NCI-H748 (cell line): ENCODE measurements around the gene KCNK18.

ENCODE experiments used
- DNase-seq: peaks from one replicate; lab custom pipeline; 2025; ENCODE audit not compliant: unreplicated experiment; lab: John Stamatoyannopoulos, UW

The KCNK18 gene

DNA sequence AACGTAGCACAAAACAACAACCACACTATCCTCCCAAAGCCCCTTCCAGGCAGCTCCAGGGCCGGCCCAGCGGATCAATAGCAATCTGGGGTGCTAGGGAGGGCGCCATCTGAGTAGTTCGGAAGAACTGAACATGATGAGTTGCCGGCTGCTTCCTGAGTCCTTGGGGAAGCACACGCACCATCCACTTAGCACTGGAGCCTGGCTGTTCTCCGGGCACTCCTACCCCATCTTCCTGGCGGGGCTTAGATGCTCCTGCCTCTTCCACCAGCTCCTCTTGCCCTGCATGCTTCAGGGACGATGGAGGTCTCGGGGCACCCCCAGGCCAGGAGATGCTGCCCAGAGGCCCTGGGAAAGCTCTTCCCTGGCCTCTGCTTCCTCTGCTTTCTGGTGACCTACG is at the start of gene KCNK18:
KCNK18 (plus strand) TSS at position 301 of the 400 bp plus-strand sequence; CDS start at position 301, 0 bp downstream.
- DNase-seq: no peak

DNA sequence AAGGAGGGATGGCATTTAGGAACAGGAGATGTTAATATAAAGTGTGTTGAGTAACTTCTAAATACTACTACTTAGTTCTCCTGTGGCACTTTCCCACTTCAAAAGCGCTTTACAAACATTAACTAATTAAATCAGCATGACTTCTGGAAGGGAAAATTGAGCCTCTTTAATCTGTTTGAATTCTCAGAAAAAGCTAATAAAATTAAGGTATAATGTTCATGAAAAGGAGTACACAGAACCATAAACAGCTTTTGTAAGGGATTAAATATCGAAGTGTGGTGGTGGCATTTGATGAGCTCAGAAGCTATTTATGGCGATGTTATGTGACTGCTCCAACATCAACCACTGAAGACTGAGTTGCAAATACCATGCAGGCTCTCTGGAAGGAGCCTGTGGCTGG is 49.0 kb upstream of the KCNK18 start:
- peak; percentile 15 for DNase-seq

DNA sequence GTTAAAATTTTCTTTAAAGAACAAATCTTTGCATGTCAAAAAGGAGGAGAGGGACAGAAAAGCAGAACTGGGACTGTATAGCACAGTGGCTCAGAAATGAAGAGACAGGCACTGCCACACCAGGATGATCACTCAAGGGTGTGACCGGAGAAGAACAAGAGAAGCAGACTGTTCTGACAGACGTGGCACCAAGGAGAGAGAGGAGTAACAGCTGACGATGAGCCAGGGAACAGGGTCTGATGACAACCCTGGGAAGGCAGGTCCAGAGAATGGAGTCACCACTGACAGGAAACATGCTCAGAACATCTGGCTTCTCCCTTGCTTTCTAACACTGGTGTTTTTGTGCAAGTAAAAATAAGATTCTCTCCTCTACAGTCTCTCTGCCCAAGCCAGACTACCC is 44.6 kb upstream of the KCNK18 start:
- no peak for DNase-seq

DNA sequence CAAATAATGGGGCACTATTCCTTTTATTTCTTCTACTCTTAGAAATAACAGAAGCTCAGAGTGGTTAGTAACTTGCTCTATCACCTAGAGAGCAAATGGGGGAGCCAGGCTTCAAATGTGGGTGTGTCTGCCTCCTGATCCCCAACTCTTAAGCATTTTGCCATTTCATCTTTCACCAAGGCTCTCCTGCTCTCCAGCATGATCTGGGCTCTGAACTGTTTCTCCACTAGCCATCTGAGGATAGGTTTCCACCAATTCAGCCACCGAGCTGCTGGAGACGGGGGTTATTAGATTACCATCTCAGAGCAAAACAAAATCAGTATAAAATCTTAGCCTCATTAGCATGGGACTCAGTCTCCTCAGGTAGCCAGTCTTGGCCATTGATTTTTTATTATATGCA is 39.0 kb upstream of the KCNK18 start:
- DNase-seq: no peak

DNA sequence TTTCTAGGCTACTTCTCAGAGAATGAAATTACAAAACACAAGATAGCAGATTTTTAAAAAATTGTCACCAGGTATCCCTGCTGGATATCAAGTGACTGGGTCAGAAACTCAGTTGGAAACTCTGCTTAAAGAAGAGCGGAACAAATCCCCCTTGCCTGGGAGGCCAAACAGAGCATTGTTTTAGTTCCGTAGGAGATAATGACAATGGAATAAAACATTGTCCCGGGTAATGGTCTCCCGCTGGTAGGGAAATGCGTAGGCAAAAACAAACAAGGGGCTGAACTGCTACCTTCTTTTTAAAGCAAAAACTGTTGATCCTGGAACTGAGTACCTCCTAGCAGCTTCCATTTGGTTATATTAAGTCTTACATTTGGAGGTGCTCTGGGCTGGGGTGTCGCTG is 37.9 kb upstream of the KCNK18 start:
- DNase-seq: peak; percentile 47

DNA sequence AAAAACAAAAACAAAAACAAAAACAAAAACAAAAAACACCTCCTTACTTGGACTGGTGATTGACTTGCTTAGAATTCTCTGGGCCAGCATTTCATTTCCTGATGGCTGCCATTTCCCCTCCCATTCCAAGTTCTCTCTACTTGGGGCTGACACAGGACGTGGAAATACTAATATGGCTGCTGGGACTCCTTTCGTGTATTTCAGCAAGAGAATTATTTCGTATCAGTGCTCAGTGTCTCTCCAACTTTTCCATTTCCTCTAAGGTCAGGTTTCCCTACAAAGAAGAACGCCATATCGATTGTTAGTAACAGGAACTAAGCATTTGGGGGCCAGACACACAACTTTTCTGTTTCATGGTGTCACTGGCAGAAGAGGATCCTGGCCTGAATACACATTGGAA is 36.7 kb upstream of the KCNK18 start:
- DNase-seq: no peak

DNA sequence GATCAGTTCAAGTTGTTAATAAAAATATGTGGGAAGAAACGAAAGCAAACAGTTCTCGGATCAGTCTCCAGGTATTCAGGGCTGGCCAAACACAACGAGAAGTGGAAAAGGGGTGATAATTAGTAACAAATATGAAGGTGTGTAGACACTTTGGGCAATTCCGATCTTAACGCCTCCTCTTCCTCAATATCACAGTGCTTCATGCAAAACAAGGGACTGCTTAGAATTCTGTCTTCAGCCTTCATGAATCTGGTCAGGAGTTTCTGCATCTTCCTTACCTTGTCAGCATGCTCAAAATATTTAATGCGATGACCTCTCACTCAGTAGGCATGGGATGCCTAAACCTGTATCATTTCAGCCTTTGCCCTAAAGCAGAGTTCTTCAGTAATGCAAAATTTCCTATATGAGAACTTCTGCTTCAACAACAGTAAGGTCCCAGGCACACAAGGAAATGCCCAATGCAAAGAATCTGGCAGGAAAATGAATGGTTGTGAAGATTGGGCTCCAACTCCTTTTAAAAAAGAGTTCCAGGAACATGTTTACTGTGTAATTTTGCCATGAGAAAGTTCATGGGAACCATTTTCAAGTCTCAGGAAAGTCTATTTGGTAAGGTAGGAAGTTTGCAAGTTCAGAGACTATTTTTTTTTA is 35.8 kb upstream of the KCNK18 start:
- no peak for DNase-seq

DNA sequence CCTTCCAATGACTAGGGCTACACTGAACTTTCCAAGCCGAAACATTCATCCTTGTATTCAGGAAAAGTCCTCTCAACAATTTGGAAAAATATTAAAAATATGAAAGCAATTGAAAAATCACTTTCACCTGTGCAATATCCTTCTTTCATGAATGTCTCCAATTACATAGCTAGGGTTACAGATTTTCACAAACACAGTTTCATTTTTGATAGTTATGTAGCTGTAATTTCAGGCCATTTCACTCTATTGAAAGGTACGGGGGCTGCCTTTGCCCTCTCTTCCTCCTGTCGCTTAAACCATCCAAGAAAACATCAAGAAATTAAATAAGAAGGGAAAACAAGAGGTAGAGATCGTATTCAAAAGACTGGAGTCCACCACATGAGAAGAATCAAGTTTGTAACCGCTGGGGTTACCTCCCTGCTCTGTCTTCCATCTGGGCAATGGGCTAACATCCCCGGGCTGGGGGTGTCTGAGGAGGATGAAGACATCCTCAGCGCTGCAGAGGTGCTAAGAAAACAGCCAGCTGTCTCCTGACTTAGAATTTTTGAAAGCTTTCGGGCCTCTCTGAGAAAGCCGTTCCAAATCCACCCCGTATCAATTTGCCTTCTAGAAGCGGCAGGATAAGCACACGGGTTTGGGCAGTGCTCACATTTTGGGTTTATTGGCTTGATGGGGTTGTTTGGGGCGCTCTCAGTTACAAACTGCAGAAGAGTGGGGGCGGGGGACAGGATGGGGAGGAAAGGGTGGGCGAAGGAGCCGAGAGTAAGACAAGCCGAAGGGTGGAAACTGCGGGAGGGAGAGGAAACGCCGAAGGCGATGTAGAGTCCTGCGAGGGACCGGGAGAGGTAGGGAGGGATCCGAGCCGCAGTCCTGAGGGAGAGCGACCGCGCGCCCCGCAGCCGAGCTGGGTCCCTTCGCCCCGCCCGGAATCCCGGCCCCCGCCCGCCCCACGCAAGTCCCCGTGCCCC is 34.9 kb upstream of the KCNK18 start:
- DNase-seq: no peak

DNA sequence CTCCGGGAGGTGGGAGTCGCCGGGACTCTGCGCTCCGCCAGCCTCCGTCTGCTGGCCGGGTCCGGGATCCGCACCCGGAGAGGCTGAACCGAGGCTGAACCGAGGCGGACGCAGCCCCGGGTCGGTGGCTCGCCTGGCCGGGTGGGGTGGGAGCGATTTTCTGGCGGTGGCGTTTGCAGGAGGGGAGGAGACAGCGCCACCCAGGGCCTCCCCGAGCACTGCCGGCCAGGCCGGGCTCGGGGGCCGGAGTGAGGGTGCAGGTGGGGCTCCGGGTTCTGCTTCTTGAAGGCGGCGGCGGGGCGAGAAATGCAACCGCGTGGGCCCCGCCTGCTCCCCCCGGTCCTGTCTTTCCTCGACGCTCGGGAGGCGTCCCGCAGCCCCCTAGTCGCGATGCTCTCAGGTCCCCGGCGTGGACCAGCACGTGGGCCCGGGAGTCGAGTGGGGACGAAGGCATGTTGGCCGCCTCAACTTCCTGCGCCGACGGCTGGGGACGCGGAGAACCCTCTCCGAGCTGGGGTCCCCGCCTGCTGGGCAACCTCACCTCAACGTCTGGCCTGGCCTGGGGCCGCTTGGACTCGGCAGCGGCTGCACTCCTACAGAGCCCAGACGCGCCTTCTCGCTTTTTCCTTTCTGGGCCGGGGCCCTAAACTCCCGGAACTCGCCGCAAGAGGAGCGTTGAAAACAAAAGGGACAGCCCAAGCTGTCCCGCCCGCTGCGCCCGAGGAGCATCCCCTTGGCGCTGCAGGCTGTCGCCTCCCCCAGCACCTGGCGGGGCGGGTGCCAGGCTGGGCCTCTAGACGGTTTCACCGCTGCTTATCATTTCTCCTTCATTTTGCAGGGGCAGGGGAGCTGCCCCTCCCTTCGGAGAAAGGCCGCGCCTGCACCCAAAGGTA is 34.0 kb upstream of the KCNK18 start:
- DNase-seq: peak; percentile 41

DNA sequence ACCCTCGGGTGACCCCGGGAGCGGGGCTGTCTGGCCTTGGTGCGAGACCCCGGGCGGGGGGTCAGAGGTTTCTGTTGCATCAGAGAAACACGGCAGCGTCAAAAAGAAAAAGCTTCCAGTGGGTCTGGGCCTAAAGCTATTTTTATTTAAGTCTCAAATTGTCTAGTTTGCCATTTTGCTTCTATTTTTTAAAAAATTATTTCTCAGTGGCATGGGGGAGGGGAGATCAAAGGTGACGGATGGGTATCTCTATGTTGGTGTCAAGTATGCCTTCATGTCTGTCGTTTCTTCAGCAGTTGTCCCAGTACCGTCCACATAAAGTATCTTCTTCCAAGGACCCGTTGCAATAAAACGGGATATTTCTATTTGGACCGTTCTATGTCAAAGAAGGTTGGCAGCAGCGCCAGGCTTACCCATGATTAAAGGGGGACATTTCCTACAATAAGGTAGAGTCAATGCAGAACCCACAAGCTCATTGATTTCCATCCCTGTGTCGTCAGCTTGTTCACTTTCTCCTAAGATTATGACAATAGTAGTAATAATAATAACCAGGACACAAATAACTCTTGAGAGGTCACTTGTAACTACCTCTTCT is 33.2 kb upstream of the KCNK18 start:
- DNase-seq: no peak

DNA sequence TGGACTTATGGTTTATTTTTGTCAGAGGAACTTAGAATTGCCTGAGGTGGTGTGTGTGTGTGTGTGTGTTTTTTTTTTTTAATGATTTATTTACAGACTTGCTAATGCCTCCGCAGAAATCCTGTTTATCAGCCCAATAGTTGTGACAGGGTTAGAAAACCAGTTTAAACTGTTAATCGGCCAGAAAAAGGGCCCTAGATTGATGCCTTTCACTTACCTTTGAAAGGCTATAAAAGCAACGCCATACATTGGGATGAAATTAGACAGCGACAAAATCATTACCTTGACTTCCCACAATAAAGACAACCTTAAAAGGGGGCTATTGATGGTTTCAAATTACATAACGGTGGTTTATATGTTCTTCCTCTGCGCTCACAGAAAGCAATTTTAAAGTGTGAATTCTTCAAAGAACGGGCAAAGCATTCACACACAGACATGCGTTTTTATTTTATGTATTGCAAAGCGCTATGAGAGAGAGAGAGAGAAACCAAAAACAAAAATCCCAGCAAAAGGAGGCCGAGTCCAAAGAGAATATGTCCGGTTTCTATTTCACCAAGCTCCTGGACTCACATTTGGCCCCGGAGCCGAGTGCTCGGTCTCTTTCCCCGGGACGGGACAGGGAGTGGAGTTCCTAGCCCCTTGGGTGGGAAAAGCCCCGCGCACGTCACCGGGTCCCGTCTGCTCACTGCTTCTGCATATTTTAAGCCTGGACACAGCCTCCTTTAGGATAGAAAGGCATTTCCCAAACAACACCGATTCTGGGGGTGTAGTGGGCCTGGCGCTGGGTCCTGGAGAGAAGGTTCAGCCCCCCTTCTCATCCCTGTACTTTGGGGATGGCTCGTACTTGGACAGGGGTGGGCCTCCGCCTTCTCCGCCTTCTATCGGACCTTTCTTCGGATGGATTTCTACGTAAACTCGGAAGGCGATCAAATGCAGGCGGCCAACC is 32.4 kb upstream of the KCNK18 start:
- DNase-seq: no peak

DNA sequence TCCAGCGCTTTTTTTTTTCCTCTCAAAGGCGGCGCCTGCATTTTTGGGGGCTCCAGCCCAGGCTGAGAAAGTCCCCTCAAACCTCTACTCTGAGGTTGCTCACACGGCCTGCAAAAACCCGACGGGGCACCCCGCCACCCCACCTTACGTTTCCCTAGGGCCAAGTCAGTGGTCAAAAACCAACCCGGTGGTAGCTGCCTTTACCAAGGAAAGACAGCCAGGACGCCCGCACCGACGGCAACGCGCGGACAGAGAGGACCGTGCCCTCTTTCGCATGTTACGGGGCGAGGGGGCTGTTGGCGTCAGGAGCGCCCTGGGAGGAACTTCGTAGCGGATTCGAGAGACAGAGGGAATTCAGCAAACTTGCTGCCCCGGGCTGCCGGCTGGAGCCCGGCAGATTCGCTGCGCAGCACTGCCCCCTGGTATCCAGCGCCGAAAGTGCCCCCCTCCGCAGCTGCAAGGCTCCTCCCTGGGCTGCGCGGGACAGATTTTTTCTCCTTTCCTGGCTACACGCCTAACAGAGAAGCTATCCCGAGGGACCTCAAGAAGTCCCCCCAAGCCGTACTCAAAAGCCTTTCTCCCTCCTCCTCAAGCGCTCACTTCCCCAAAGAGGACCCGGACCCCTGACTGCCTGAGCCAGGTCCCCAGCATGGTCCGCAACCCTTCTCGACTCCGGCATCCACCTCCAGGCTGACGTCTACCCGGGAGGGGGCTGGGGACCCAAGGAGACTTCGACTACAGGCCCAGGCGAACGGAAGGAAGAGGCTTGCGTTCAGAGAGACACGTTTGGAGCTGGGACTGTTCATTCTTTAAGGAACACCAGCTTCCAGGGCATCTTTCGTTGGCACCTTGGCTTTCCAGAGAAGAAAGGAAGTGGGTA is 31.5 kb upstream of the KCNK18 start:
- peak; percentile 68 for DNase-seq

DNA sequence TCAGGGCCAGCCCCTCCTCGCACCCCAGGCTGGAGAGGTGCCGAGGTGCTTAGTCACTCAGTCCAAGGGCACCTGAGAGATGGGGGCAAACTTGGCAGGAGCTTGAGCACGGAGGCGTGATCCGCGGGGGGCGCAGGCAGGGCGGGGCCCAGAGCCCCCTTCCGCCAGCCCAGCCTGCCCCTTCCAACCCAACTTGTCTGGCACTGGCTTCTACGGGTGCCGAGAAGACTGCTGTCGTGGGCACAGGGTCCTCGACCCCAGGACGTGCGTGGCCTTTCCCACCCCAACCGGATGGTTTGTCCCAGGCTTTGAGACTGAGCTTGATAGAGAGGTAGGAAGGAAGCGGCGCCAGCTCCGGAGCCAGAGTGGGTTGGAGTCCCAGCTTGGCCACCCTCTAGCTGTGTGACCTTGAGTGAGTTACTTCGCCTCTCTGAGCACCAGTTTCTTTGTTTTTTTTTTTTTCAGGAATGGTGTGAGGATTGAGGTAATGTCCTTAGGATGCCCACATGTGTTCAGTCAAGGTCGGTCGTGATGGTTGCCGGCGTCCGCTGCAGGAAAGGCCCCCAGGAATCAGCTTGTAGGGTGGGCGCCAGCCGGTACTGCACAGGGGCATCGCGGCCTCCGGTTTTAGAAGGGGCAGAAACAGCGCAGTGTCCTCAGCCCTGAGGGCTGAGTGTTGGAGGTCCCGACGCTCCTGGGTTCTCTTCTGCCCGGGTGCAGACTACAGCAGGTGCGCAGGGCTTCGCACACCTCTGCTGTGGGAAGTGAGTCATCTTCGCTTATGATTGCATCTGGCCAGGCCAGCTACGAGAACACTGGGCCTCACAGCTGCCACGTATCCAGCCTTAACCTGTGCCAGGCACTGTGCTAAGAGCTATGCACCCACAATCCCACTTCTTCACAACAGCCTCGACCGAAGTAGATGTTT is 30.6 kb upstream of the KCNK18 start:
- no peak for DNase-seq

DNA sequence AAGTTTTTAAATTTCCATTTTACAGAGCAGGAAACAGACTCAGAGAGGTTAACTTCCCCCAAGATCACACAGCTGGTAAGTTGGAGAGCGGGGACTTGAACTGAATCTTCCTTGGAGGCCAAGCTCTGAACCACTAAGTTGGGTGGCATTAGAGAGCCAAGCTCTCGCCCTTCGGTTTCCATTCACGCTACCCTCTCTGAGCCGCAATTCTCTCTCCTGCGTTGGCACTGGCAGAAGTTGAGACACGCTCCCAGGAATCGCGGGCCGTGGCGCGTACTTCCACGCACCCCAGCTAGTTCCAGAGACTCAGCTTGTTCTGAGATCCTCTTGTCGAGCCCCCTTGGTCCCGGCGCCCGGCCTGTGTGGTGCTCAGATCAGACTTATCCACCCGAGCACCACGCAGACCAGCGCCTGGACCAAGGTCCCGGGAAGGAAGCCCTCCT is 29.9 kb upstream of the KCNK18 start:
- DNase-seq: no peak

DNA sequence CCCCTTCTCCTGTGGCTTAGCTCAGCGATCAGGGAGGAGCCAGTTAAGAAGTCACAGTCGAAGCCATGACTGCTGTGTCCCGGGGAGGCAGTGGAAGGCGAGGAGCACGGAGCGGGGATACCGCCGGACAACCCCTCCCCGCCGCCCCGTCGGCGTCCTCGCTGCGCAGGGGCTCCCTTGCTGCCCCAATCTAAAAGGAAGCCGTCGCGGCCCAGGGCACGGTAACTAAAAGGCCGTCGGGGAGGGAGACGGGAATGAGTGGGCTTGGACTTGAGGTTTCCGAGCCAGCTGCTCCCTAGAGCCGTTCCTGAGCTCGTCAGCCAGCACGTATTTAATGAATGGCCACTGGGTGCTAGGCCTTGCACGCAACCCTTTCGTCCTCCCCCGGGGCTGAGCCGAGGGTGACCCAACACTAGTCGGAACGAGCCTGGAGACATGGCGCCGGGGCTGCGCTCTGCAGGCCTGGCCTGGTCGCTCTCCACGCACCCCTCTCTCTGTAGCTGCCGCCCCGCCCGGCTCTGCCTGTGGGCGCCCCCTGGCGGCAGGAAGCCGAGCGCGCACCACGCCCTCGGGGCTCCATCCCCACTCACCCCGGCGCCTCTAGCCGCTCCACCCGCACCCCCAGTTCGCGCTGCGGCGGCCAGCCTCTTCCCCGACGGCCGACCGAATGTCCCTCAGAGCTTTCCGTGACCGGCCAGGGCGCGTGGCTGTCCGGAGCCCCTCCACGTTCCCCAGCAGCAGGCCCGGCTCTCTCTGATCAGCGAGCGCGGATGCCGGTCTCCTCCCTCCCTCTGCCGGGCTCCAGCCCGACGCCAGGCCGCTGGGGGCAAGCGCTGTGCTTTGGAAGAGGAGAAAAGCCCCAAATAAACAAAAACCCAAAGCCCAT is 29.3 kb upstream of the KCNK18 start:
- peak; percentile 49 for DNase-seq

DNA sequence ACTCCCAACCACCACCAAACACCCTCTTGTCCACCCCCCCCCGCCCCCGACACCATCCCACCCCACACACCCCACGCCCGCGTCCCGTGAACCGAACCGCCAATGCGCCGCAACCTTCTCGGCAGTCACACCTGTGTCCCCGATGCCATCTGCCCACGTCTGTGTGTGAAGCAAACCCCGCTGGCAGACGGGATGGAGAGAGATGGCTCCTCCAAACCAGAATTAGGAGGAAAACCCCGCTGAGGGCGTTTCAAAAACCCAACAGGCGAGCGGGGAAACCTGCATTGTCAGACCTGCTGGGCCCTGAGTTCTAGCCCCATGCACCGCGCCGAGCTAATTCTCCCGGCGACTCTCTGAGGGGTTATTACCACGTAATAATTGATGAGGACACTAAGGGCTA is 28.6 kb upstream of the KCNK18 start:
- DNase-seq: no peak

DNA sequence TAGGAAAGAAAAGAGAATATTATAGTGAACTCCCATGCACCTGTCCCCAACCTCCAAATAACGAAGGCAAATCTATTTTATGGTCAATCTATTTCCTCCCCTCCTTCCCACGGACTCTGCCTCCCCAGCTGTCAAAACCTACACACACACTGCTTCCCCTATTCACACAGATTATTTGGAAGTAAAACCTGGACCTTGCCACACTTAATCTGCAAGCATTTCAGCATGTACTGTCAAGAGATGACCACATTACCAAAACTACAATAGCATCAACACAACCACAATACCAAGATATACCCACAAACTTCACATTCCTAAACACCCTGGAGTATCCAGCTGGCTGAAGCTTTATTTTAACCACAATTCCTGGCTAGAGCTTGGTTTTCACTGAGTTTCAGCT is 27.8 kb upstream of the KCNK18 start:
- no peak for DNase-seq
